Peyer's patch (tissue), 4 donors: ENCODE measurements around the gene RNF126. TPM values are rescaled to one million over a fixed set of nuclear protein-coding genes. Genes with fewer than 3 reads are reported as not detected.

Experiments
- DNase-seq, 3 donors: peaks; one replicate each; pipeline ENCODE4 v3.0.0-alpha.2; 2017 to 2019
- H3K27ac ChIP-seq, 4 donors: fragments of 200-600 bp; sonication (generic); one replicate each; pipeline ENCODE4 v1.5.1; 2016 to 2019
- H3K27me3 ChIP-seq, 2 donors: fragments of 200-600 bp; sonication (generic); one replicate each; pipeline ENCODE4 v1.5.1; 2019
- H3K36me3 ChIP-seq, 3 donors: fragments of 200-600 bp; sonication (generic); one replicate each; pipeline ENCODE4 v1.5.1; 2016 to 2019
- H3K4me1 ChIP-seq, 4 donors: fragments of 200-600 bp; sonication (generic); one replicate each; pipeline ENCODE4 v1.5.1; 2016 to 2019
- H3K4me3 ChIP-seq, 4 donors: fragments of 200-600 bp; sonication (generic); 1 replicate in 3 of 4; 2 replicates in 1 of 4; pipeline ENCODE4 v1.5.1; 2016 to 2019; ENCODE audit warnings: mild to moderate bottlenecking in 1 of 4
- H3K9me3 ChIP-seq, 4 donors: fragments of 200-600 bp; sonication (generic); one replicate each; pipeline ENCODE4 v1.5.1; 2016 to 2019; ENCODE audit warnings: mild to moderate bottlenecking in 1 of 4
- CTCF ChIP-seq, 6 experiments: fragments of 450-650 bp in 4 of 6; fragments of 200-600 bp in 2 of 6; sonication (generic) in 1 of 6; IDR thresholded peaks; one replicate each; pipeline ENCODE4 v1.5.1; 2017 to 2019; ENCODE audit warnings: antibody characterized with exemption in 6 of 6, mild to moderate bottlenecking in 3 of 6, moderate library complexity in 1 of 6
- POLR2A ChIP-seq, 2 donors: fragments of 450-650 bp; IDR thresholded peaks; one replicate each; pipeline ENCODE4 v1.5.1; 2017; ENCODE audit warnings: antibody characterized with exemption in 2 of 2, mild to moderate bottlenecking in 2 of 2, moderate library complexity in 2 of 2
- total RNA-seq, 4 donors: library from RNA; depleted of rRNA; stranded (reverse); fragments of >200 nt; gene quantifications; one replicate each; pipeline ENCODE4 v1.1.0, GENCODE V29; 2016

Gene RNF126
- total RNA-seq, 4 donors from 2014 or later = 83.3 to 119 (median 115) TPM

- TF ChIP-seq POLR2A (IDR thresholded peaks at IDR 0.05) (no peak), CTCF (IDR thresholded peaks at IDR 0.05) (no peak)
- peak overlapping the region in 1 of 4 donors; percentile 69 for H3K27ac ChIP-seq
- H3K27me3 ChIP-seq = no peaks in the 10 kb centered on the region
- H3K9me3 ChIP-seq = no peaks in the 10 kb centered on the region
- no peak overlapping the region for H3K4me3 ChIP-seq
- peaks cover 0 to 4% (median 0%) of the 10 kb centered on the region in 4 donors for H3K4me1 ChIP-seq
- DNase-seq = no peak
- peaks cover 0 to 88% (median 0%) of the 10 kb centered on the region in 3 donors for H3K36me3 ChIP-seq
Observed at GRCh38 chr19:648904-649801, 13.9 kb downstream of the RNF126 start.

DNA sequence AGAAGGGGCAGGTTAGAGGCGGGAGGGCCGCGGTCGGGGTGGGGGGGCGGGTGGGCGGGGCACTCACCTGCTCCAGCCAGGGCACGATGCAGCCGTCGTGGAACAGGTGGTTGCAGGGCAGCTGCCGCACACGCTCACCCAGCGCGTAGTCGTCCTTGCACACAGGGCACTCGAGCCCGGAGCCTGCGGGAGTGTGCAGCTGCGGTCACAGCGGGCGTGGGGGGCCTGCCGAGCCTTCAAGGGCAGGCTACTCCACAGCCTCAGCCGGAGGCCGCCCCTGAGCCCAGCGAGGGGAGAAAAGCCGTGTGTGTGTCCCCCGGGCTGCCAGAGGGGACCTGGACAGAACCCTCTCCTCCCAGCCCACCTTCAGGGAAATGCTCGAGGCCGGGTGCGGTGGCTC lies 14.7 kb downstream of the RNF126 start:
- H3K36me3 ChIP-seq = peaks cover 0 to 80% (median 0%) of the 10 kb centered on the region in 3 donors
- no peak overlapping the region for H3K4me3 ChIP-seq
- H3K9me3 ChIP-seq = no peaks in the 10 kb centered on the region
- H3K4me1 ChIP-seq = no peaks in the 10 kb centered on the region
- DNase-seq = no peak
- peak overlapping the region in 1 of 4 donors; percentile 69 for H3K27ac ChIP-seq
- no peak for TF ChIP-seq CTCF (IDR thresholded peaks at IDR 0.05)
- TF ChIP-seq POLR2A (IDR thresholded peaks at IDR 0.05) = no peak
- H3K27me3 ChIP-seq = no peaks in the 10 kb centered on the region

- H3K36me3 ChIP-seq = peaks cover 0 to 75% (median 0%) of the 10 kb centered on the region in 3 donors
Observed at GRCh38 chr19:647566-648284, 15.3 kb downstream of the RNF126 start.

DNA sequence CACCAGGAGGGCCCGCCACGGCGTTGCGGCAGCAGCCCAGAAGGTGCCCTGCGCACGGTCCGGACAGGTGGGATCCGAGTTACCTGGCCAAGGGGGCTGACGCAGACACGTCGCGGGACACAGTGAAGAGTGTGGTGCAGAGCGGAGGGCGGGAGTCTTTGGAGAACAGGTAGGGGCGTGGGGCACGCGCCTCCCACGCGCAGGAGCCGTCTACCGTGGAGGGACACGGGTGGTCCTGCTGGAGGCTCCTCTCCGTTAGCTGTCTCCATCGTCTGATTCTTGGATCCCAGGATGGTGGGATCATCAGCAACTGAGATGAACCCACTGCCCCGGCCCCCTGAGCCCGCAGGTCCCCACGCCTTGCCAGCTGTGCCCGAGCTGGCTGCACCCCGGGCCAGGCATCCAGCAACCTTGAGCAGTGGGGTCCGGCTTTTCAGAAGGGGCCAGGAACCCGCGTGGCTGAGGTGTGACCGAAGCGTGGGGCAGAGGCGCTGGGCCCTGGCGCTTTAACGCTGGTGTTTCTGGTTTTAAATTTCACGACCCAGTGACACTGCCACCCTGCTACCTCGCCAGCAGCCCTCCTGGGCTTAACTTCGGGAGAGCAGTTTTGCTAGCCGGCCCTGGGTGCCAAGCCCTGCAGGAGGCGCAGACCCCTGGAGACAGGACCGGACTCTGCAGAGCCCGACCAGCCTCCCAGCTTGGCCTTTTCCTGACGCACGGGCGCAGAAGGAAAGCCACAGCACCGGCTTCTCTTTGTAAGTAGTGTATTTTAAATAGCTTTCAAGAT lies 16.0 kb downstream of the RNF126 start:
- H3K27me3 ChIP-seq = no peaks in the 10 kb centered on the region
- no peak for DNase-seq
- H3K36me3 ChIP-seq = peaks cover 0 to 68% (median 0%) of the 10 kb centered on the region in 3 donors
- TF ChIP-seq POLR2A (IDR thresholded peaks at IDR 0.05) (no peak), CTCF (IDR thresholded peaks at IDR 0.05) (no peak)
- H3K27ac ChIP-seq = no peak overlapping the region
- H3K4me1 ChIP-seq = no peaks in the 10 kb centered on the region
- no peaks in the 10 kb centered on the region for H3K9me3 ChIP-seq
- H3K4me3 ChIP-seq = no peak overlapping the region

More at GRCh38 chr19:647566-648284, 15.3 kb downstream of the RNF126 start:
- no peaks in the 10 kb centered on the region for H3K4me1 ChIP-seq
- peak overlapping the region in 1 of 4 donors; percentile 69 for H3K27ac ChIP-seq
- H3K9me3 ChIP-seq = no peaks in the 10 kb centered on the region
- H3K4me3 ChIP-seq = no peak overlapping the region
- TF ChIP-seq POLR2A (IDR thresholded peaks at IDR 0.05) (no peak), CTCF (IDR thresholded peaks at IDR 0.05) (no peak)
- DNase-seq = peak in 1 of 3 donors; percentile 37
- H3K27me3 ChIP-seq = no peaks in the 10 kb centered on the region
